GM23338 (cell line): ENCODE measurements around the gene RPL32.

Experiments
- CREB1 ChIP-seq: fragments of 250-450 bp; sonication (Bioruptor Pico); IDR thresholded peaks from 2 replicates; pipeline ENCODE4 v1.5.0; 2020; ENCODE audit warnings: low read depth, mild to moderate bottlenecking, moderate library complexity
- CTCF ChIP-seq, 2 experiments: fragments of 200-600 bp in 1 of 2; sonication (generic) in 1 of 2; conservative IDR thresholded peaks; 2 replicates each; pipeline versions ENCODE4 v1.5.1 to v1.6.1; 2016 to 2017; ENCODE audit warnings: antibody characterized with exemption in 2 of 2, low read depth in 2 of 2, mild to moderate bottlenecking in 2 of 2, moderate library complexity in 1 of 2
- ETS1 ChIP-seq: IDR thresholded peaks from 2 replicates; pipeline ENCODE4 v1.6.1; 2016; ENCODE audit warnings: antibody characterized with exemption
- EZH2 ChIP-seq: fragments of 200-600 bp; sonication (generic); IDR thresholded peaks from one replicate; pipeline ENCODE4 v1.8.0; 2017; ENCODE audit warnings: antibody characterized with exemption, mild to moderate bottlenecking, low read depth; ENCODE audit not compliant: unreplicated experiment
- EZH2phosphoT487 ChIP-seq: fragments of 200-600 bp; sonication (generic); IDR thresholded peaks from one replicate; pipeline ENCODE4 v1.8.1; 2018; ENCODE audit warnings: antibody characterized with exemption; ENCODE audit not compliant: unreplicated experiment
- JUNB ChIP-seq: IDR thresholded peaks from one replicate; pipeline ENCODE4 v1.6.1; 2016; ENCODE audit warnings: antibody characterized with exemption; ENCODE audit not compliant: unreplicated experiment
- NANOG ChIP-seq: IDR thresholded peaks from 2 replicates; pipeline ENCODE4 v1.6.1; 2016; ENCODE audit warnings: antibody characterized with exemption, borderline replicate concordance
- POLR2AphosphoS5 ChIP-seq: IDR thresholded peaks from 2 replicates; pipeline ENCODE4 v1.6.1; 2016; ENCODE audit warnings: antibody characterized with exemption, low read depth
- REST ChIP-seq: IDR thresholded peaks from one replicate; pipeline ENCODE4 v1.6.1; 2018; ENCODE audit warnings: antibody characterized with exemption; ENCODE audit not compliant: unreplicated experiment
- STAT1 ChIP-seq: IDR thresholded peaks from one replicate; pipeline ENCODE4 v1.6.1; 2016; ENCODE audit warnings: antibody characterized with exemption; ENCODE audit not compliant: unreplicated experiment
- ZNF114 ChIP-seq: fragments of 250-450 bp; sonication (Bioruptor Pico); IDR thresholded peaks from 2 replicates; pipeline ENCODE4 v1.5.0; 2020; ENCODE audit warnings: mild to moderate bottlenecking, moderate library complexity
- ZNF331 ChIP-seq: fragments of 250-450 bp; sonication (Bioruptor Pico); IDR thresholded peaks from 2 replicates; pipeline ENCODE4 v1.5.0; 2020; ENCODE audit warnings: low read depth, mild to moderate bottlenecking, moderate library complexity
- ZNF462 ChIP-seq: fragments of 250-450 bp; sonication (Bioruptor Pico); IDR thresholded peaks from 2 replicates; pipeline ENCODE4 v1.5.0; 2020; ENCODE audit warnings: mild to moderate bottlenecking, moderate library complexity

- no peak for TF ChIP-seq CREB1 (CRISPR knock-in tag)
- TF ChIP-seq REST = no peak
- no peak for TF ChIP-seq CTCF (conservative IDR thresholded peaks at IDR 0.05; ENCODE audit: low read depth in 2 of 2)
- TF ChIP-seq POLR2AphosphoS5 = no peak
- TF ChIP-seq EZH2 = no peak
- no peak for TF ChIP-seq EZH2phosphoT487
- no peak for TF ChIP-seq STAT1
- TF ChIP-seq ZNF114 (CRISPR knock-in tag) = no peak
- no peak for TF ChIP-seq JUNB
- TF ChIP-seq ZNF462 (CRISPR knock-in tag) = no peak
- TF ChIP-seq ETS1 = no peak
- no peak for TF ChIP-seq ZNF331 (CRISPR knock-in tag)
- no peak for TF ChIP-seq NANOG
Measured at GRCh38 chr3:12818273-12818672, 23.1 kb downstream of the RPL32 start.
